ENCODE data around the gene NINJ2.

Gene NINJ2

GRCh38 chr12:611721-612120, 51.5 kb downstream of the NINJ2 start:
- no peak for DNase-seq

GRCh38 chr12:608921-609320, 54.3 kb downstream of the NINJ2 start:
- no peak for DNase-seq

GRCh38 chr12:608413-608812, 54.8 kb downstream of the NINJ2 start:
- no peak for DNase-seq

- no peak for DNase-seq
These were observed 55.7 kb downstream of the NINJ2 start for GRCh38 chr12:607541-608001.

- DNase-seq, result no peak
These were observed 58.3 kb downstream of the NINJ2 start for GRCh38 chr12:604956-605355.

GRCh38 chr12:602700-603068, 60.6 kb downstream of the NINJ2 start:
- no peak for DNase-seq

- DNase-seq, result no peak
These were observed 61.1 kb downstream of the NINJ2 start for GRCh38 chr12:601976-602699.

GRCh38 chr12:599756-600155, 63.5 kb downstream of the NINJ2 start:
- DNase-seq, result no peak

- no peak for DNase-seq
These were observed 65.2 kb downstream of the NINJ2 start for GRCh38 chr12:597926-598568.

GRCh38 chr12:593396-594270, 69.6 kb downstream of the NINJ2 start:
- no peak for DNase-seq

- no peak for DNase-seq
These were observed 71.2 kb downstream of the NINJ2 start for GRCh38 chr12:592024-592505.

GRCh38 chr12:591167-592023, 71.8 kb downstream of the NINJ2 start:
- DNase-seq, result no peak

- DNase-seq, result no peak
These were observed 73.0 kb downstream of the NINJ2 start for GRCh38 chr12:590206-590750.

GRCh38 chr12:588646-589045, 74.6 kb downstream of the NINJ2 start:
- DNase-seq, result no peak

GRCh38 chr12:588024-588322, 75.3 kb downstream of the NINJ2 start:
- DNase-seq, result no peak

GRCh38 chr12:587132-588023, 75.9 kb downstream of the NINJ2 start:
- no peak for DNase-seq

- no peak for DNase-seq
These were observed 76.8 kb downstream of the NINJ2 start for GRCh38 chr12:586318-587071.

- DNase-seq, result no peak
These were observed 77.9 kb downstream of the NINJ2 start for GRCh38 chr12:585062-586061.

- DNase-seq, result no peak
These were observed 79.9 kb downstream of the NINJ2 start for GRCh38 chr12:583251-583869.

Data from activated T-cell treated with anti-CD3 and anti-CD28 coated beads, Interleukin-2, amount 50 U/mL, for 48 hours (primary cell).